NCI-H1092 treated with DMSO at 0.1 percent for 48 hours (cell line): ENCODE results near the gene KRTAP15-1.

Source experiments
- DNase-seq: peaks from one replicate; lab custom pipeline; 2025; lab: John Stamatoyannopoulos, UW

Gene KRTAP15-1, protein sequence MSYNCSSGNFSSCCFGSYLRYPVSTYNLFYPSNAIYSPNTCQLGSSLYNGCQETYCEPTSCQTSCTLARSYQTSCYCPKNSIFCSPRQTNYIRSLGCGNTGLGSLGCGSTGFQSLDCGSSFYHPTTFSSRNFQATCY

GRCh38 chr21:30439975-30440374, at the start of gene KRTAP15-1:
TSS of gene KRTAP15-1 (plus strand) at chr21:30440275. CDS start at chr21:30440328, 53 bp downstream.
- DNase-seq: no peak

GRCh38 chr21:30391492-30392025, 48.5 kb upstream of the KRTAP15-1 start:
- no peak for DNase-seq

GRCh38 chr21:30395731-30396130, 44.3 kb upstream of the KRTAP15-1 start, which contains the start of gene KRTAP13-1:
TSS of gene KRTAP13-1 (plus strand) at chr21:30396031. CDS start at chr21:30396087, 56 bp downstream.
- DNase-seq: no peak

DNA sequence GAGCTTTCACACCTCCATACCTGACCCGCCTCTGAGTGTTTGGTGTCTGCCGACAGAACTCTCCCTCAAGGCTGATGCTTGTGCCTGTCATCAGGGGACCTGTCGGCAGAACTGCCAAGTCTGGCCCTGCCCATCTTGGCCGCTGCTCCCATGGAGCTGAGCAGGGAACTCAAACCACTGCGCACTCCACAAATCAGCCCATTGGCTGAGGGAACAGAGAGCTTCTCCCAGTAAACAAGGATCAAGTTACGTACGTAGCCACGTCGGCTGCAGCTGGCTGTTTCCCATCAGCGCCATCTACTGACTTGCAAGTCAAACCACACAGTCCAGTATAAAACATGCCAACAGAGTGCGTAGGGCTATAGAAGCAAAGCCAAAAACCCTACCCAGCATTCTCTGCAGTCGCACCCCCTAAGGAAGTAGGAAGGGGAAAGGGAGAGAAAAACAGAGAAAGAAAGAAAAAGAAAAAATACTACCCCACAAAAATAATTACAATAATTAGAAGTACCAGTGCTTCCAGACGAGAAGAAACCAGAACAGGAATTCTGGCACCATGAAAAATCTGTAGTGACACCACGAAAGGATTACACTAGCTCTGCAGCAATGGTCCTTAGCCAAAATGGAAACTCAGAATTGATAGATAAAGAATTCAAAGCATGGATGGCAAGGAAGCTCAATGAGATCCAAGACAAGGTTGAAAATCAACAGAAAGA, 31.1 kb upstream of the KRTAP15-1 start:
- peak; percentile 93 for DNase-seq

- DNase-seq: no peak
Observed at GRCh38 chr21:30415993-30416392, 24.1 kb upstream of the KRTAP15-1 start.

- no peak for DNase-seq
Observed at GRCh38 chr21:30425826-30426225, 14.2 kb upstream of the KRTAP15-1 start, which contains the start of gene KRTAP13-3. TSS of gene KRTAP13-3 (minus strand) at chr21:30425926. CDS start at chr21:30425912, 14 bp downstream.

GRCh38 chr21:30426731-30427130, 13.3 kb upstream of the KRTAP15-1 start:
- DNase-seq: no peak

DNA sequence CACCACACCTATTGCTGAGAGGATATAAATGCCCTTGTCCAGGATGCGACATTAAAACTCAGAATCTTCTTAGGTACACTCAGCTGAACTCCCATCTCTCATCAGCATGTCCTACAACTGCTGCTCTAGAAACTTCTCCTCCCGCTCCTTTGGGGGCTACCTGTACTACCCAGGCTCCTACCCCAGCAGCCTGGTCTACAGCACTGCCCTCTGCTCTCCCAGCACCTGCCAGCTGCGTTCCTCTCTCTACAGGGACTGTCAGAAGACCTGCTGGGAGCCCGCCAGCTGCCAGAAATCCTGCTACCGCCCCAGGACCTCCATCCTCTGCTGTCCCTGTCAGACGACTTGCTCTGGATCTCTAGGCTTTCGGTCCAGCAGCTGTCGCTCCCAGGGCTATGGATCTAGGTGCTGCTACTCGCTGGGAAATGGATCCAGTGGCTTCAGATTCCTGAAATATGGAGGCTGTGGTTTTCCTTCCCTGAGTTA, 9.9 kb upstream of the KRTAP15-1 start, which contains the start of gene KRTAP13-4:
KRTAP13-4 (plus strand) TSS at position 51 of the 486 bp plus-strand sequence; CDS start at position 107, 56 bp downstream.
- no peak for DNase-seq

- peak; percentile 19 for DNase-seq
Observed at GRCh38 chr21:30434033-30434631, 5.9 kb upstream of the KRTAP15-1 start.

DNA sequence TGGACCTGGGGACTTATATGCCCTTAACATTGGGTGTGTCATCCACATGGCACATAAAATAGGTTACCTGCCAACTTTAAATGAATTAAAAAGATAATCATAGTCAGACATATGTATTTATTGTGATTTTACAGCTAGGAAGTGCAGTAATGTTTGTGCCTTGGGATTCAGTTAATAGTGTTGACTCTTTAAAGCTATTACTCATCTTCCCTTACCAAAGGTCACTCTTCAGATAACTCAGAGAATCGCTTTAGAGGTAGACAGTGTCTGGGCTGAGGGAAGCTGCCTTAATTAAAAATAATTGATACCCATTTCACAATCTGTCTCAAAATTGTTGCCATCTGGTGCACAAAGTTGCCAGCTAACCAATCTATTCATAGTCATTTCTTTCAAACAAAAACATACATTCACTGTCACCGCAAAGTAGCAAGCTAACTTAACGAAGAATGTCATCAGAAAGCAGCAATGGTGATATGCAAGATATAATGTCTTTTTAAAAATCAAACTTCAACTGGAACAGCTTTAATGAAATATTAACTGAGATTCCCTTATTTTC, 3.0 kb upstream of the KRTAP15-1 start:
- no peak for DNase-seq

- DNase-seq: no peak
Observed at GRCh38 chr21:30443226-30443625, 3.2 kb downstream of the KRTAP15-1 start.

GRCh38 chr21:30444204-30444603, 4.1 kb downstream of the KRTAP15-1 start:
- DNase-seq: no peak

- no peak for DNase-seq
Observed at GRCh38 chr21:30447056-30447455, 7.0 kb downstream of the KRTAP15-1 start.

DNA sequence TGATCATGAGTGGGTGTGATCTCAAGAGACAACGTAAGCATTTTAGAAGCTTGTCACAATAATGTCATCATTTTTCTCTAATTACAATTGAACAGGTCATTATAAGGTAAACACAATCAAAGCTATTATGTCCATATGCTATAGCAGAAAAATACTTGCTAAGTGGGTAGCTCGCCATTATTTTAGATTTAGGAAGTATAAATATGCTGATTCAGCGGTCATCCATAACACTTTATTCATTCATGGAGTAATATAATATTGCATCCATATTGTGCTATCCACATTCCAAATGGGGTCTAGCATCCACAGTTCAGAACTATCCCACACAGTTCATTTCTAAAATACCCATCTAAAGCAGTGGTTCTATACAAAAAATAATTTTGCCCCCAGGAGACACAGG, 8.4 kb downstream of the KRTAP15-1 start:
- DNase-seq: no peak

DNA sequence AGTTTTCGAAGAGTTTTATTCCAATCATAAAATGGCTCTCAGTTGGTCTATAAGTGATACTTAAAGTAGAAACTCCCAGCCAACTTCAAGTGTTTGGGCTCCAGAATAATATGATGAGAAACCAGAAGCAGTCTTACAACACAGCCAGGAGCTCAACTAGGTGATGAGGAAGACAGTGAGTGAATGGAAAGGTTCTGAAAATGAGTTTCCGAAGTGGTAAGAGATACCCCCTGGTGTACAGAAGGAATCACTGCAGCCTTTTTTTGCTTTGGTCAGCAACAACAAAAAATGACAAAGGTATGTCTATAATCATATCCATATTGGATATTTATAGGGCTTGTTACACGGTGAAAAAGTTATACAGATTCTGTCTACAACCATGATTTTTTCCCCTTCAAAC, 23.6 kb downstream of the KRTAP15-1 start:
- DNase-seq: no peak

DNA sequence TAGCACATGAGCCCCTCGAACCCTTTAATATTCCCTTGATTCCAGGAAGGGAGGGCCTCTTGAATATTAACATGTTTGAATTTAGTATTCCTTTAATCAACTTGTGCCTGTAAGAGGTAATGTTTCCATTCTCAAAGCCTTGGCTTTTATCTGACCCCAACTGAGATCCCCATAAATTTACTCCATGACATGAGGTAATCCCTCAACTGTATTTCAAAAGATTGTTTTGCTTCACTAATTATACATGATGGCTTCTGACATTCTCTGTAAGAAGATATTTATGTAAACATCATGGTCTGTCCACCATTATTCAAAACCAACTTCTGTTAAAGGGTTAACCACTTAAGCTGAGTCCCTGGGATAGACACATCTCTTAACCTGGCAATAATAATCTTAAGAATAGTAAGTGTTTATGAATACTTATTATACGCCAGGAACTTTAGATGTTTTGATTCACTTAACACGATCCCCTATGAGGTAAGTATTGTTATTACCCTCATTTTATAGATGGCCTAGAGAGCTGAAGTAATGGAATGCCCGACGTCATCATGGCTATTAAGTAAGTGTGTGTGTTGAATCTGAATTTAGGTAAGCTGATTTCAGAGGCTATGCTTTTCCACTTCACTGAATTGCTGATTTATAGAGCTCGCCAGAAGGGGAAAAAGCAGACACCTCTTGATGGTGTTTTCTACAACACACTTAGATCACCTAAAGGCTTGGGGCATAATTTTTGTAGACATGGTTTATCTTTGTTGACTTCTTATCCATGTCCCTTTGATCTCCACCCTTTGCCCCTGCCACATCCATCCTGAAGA, 29.0 kb downstream of the KRTAP15-1 start:
- DNase-seq: no peak

- no peak for DNase-seq
Observed at GRCh38 chr21:30478004-30478403, 37.9 kb downstream of the KRTAP15-1 start.

- DNase-seq: no peak
Observed at GRCh38 chr21:30479259-30479658, 39.2 kb downstream of the KRTAP15-1 start.

- DNase-seq: no peak
Observed at GRCh38 chr21:30480145-30480544, 40.1 kb downstream of the KRTAP15-1 start, which contains the start of gene KRTAP19-1. TSS of gene KRTAP19-1 (minus strand) at chr21:30480367. CDS start at chr21:30480317, 50 bp downstream.

DNA sequence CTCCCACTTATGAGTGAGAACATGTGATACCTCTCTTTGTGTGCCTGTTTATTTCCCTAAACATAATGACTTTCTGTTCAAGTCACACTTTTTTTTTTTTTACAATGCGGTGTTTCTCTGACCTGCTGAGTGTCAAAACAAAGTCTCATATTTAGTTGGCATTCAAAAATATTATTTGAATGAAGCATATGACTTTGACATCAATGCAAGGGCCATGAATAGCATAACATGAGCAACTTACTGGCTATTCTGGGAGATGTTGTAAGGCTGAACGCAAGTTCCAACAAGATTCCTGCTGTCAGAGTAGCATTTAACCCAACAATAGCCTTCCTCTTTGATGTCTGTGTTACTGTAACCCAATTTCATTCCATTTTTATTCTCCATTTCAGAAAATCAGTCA, 42.1 kb downstream of the KRTAP15-1 start:
- no peak for DNase-seq

GRCh38 chr21:30486180-30486579, 46.1 kb downstream of the KRTAP15-1 start:
- DNase-seq: no peak
